Activated T-cell treated with anti-CD3 and anti-CD28 coated beads, Interleukin-2, amount 50 U/mL, for 48 hours (primary cell): ENCODE data around the gene OGFR.

ENCODE experiments used
- DNase-seq, 2 experiments: peaks; one replicate each; pipeline ENCODE4 v3.0.0-alpha.2; 2020

OGFR gene

GRCh38 chr20:62816031-62816883 lies 11.6 kb downstream of the OGFR start:
- DNase-seq = no peak

GRCh38 chr20:62816884-62817873 lies 12.5 kb downstream of the OGFR start, which contains the start of gene COL9A3:
COL9A3 (plus strand) TSS chr20:62817050; CDS start chr20:62817065, 15 bp downstream.
- no peak for DNase-seq

GRCh38 chr20:62817975-62818591 lies 13.4 kb downstream of the OGFR start:
- no peak for DNase-seq

GRCh38 chr20:62818592-62819493 lies 14.2 kb downstream of the OGFR start:
- no peak for DNase-seq

GRCh38 chr20:62819494-62820174 lies 15.0 kb downstream of the OGFR start:
- DNase-seq = no peak

GRCh38 chr20:62820208-62820961 lies 15.8 kb downstream of the OGFR start:
- no peak for DNase-seq

GRCh38 chr20:62820962-62821725 lies 16.5 kb downstream of the OGFR start:
- no peak for DNase-seq

- no peak for DNase-seq
Observed at GRCh38 chr20:62821726-62822210, 17.1 kb downstream of the OGFR start.

GRCh38 chr20:62822239-62822787 lies 17.7 kb downstream of the OGFR start:
- DNase-seq = no peak

GRCh38 chr20:62822788-62823651 lies 18.4 kb downstream of the OGFR start:
- peak; percentile 74 for DNase-seq

- DNase-seq = no peak
Observed at GRCh38 chr20:62823688-62824475, 19.2 kb downstream of the OGFR start.

GRCh38 chr20:62824476-62825332 lies 20.1 kb downstream of the OGFR start:
- no peak for DNase-seq

GRCh38 chr20:62825333-62825985 lies 20.8 kb downstream of the OGFR start:
- DNase-seq = no peak

GRCh38 chr20:62825986-62826645 lies 21.5 kb downstream of the OGFR start:
- DNase-seq = no peak

GRCh38 chr20:62826646-62827310 lies 22.1 kb downstream of the OGFR start:
- DNase-seq = no peak
